AG10803 (cell line): Measurements from ENCODE around the gene GALT.
A peak's percentile ranks its signal among the peaks of the same experiment; 100 is the strongest.

Source experiments
- DNase-seq: peaks from one replicate; pipeline ENCODE4 v3.0.0; 2010; ENCODE audit warnings: low read depth
- H3K4me3 ChIP-seq: 2 replicates; pipeline ENCODE4 v1.5.1; 2011; ENCODE audit warnings: mild to moderate bottlenecking, low read length, control low read depth
- CTCF ChIP-seq: conservative IDR thresholded peaks from 2 replicates; pipeline ENCODE4 v1.5.1; 2011; ENCODE audit warnings: mild to moderate bottlenecking, low read length, control low read depth, inconsistent platforms

Gene GALT

GRCh38 chr9:34653151-34654072, 6.9 kb downstream of the GALT start:
- TF ChIP-seq CTCF, result no peak
- DNase-seq, result peak; percentile 77
- peak overlapping the region; percentile 69 for H3K4me3 ChIP-seq

- TF ChIP-seq CTCF, result no peak
- DNase-seq, result peak; percentile 91
- peak overlapping the region; percentile 20 for H3K4me3 ChIP-seq
Measured at GRCh38 chr9:34654323-34655051, 8.0 kb downstream of the GALT start.

GRCh38 chr9:34655394-34655793, 8.9 kb downstream of the GALT start:
- no peak for DNase-seq
- no peak overlapping the region for H3K4me3 ChIP-seq
- no peak for TF ChIP-seq CTCF

- DNase-seq, result no peak
- TF ChIP-seq CTCF, result no peak
- H3K4me3 ChIP-seq, result no peak overlapping the region
Measured at GRCh38 chr9:34656992-34657391, 10.5 kb downstream of the GALT start.

- no peak overlapping the region for H3K4me3 ChIP-seq
- DNase-seq, result no peak
- no peak for TF ChIP-seq CTCF
Measured at GRCh38 chr9:34658461-34658860, 12.0 kb downstream of the GALT start.

GRCh38 chr9:34659592-34660253, 13.2 kb downstream of the GALT start:
- no peak overlapping the region for H3K4me3 ChIP-seq
- no peak for DNase-seq
- TF ChIP-seq CTCF, result no peak
